Lower lobe of right lung (tissue), 2 donors: Measurements from ENCODE around the gene PLPPR1. TPM values are rescaled to one million over a fixed set of nuclear protein-coding genes. Genes with fewer than 3 reads are reported as not detected.
"Not testable (repeated sequence)": the region's sequence is repeated elsewhere in the genome, so short reads cannot be mapped to it uniquely, and the experiment has no call there.

Experiments used
- ATAC-seq, 2 donors: fragments of 200-7000 bp; cut with Tn5 transposase; one replicate each; pipeline ENCODE4 v1.9.1; 2020 to 2022; ENCODE audit warnings: mild to moderate bottlenecking in 2 of 2, moderate library complexity in 2 of 2
- DNase-seq: peaks from one replicate; pipeline ENCODE4 v3.0.0-alpha.2; 2020
- H3K27ac ChIP-seq: fragments of 200-600 bp; one replicate; pipeline ENCODE4 v1.8.0; 2022
- H3K27me3 ChIP-seq: fragments of 200-600 bp; one replicate; pipeline ENCODE4 v1.8.0; 2022; ENCODE audit warnings: low read depth
- H3K36me3 ChIP-seq: fragments of 200-600 bp; one replicate; pipeline ENCODE4 v1.8.0; 2022; ENCODE audit warnings: mild to moderate bottlenecking
- H3K4me1 ChIP-seq: fragments of 200-600 bp; one replicate; pipeline ENCODE4 v1.8.0; 2022
- H3K4me3 ChIP-seq: fragments of 200-600 bp; one replicate; pipeline ENCODE4 v1.8.0; 2022; ENCODE audit warnings: mild to moderate bottlenecking
- H3K9me3 ChIP-seq: fragments of 200-600 bp; one replicate; pipeline ENCODE4 v1.8.0; 2022
- CTCF ChIP-seq: fragments of 200-600 bp; IDR thresholded peaks from one replicate; pipeline ENCODE4 v1.8.0; 2022; ENCODE audit warnings: antibody characterized with exemption, mild to moderate bottlenecking
- intact Hi-C: fragments of 100-400 bp; cut with DNase I; formaldehyde crosslinking; loops from one replicate; pipeline ENCODE4 v1.11.0; 2022
- total RNA-seq: library from RNA; stranded (reverse); fragmentation: NEBNext Ultra II Directional; extraction: Animal tissue kit (Norgen Biotek cat#: 25700); gene quantifications from one replicate; pipeline ENCODE4 v1.2.1, GENCODE V29; 2021
- donor health status: DM: no; HTN: yes; CAD: no; lungs with severe emphysema.

Gene PLPPR1
- total RNA-seq, 1 donor from 2014 or later = 5.4 TPM

- ATAC-seq = no peak
- no peak for DNase-seq
- Histone ChIP-seq H3K4me3 (no peak overlapping the region), H3K36me3 (no peaks in the 10 kb centered on the region), H3K27ac (no peak overlapping the region), H3K9me3 (no peaks in the 10 kb centered on the region), H3K4me1 (no peaks in the 10 kb centered on the region), H3K27me3 (peaks cover 17% of the 10 kb centered on the region)
- TF ChIP-seq CTCF = no peak
- intact Hi-C loops = no loop called here
Observed at GRCh38 chr9:101034222-101034621, 5.7 kb downstream of the PLPPR1 start.

GRCh38 chr9:101035098-101035497, 6.6 kb downstream of the PLPPR1 start:
- Histone ChIP-seq H3K27ac (no peak overlapping the region), H3K36me3 (no peaks in the 10 kb centered on the region), H3K9me3 (no peaks in the 10 kb centered on the region), H3K4me3 (no peak overlapping the region), H3K4me1 (no peaks in the 10 kb centered on the region), H3K27me3 (peaks cover 8% of the 10 kb centered on the region)
- DNase-seq = no peak
- TF ChIP-seq CTCF = no peak
- no peak for ATAC-seq
- intact Hi-C loops = no loop called here

- ATAC-seq (no peak), DNase-seq (no peak)
- Histone ChIP-seq H3K27ac (no peak overlapping the region), H3K9me3 (no peaks in the 10 kb centered on the region), H3K36me3 (no peaks in the 10 kb centered on the region), H3K27me3 (no peaks in the 10 kb centered on the region), H3K4me3 (no peak overlapping the region), H3K4me1 (no peaks in the 10 kb centered on the region)
- intact Hi-C loops = no loop called here
- TF ChIP-seq CTCF = no peak
Observed at GRCh38 chr9:101037430-101037829, 8.9 kb downstream of the PLPPR1 start.

- no peaks in the 10 kb centered on the region for H3K9me3 ChIP-seq
- no peaks in the 10 kb centered on the region for H3K36me3 ChIP-seq
- no peak overlapping the region for H3K4me3 ChIP-seq
- no peaks in the 10 kb centered on the region for H3K27me3 ChIP-seq
- no peaks in the 10 kb centered on the region for H3K4me1 ChIP-seq
- intact Hi-C loops = no loop called here
- no peak for DNase-seq
- H3K27ac ChIP-seq = no peak overlapping the region
- no peak for ATAC-seq
- TF ChIP-seq CTCF = no peak
Observed at GRCh38 chr9:101038488-101038887, 10.0 kb downstream of the PLPPR1 start.

- not testable (repeated sequence) for H3K27me3 ChIP-seq, H3K9me3 ChIP-seq
Observed at GRCh38 chr9:101039581-101039980, 11.1 kb downstream of the PLPPR1 start.

GRCh38 chr9:101047848-101048397, 19.4 kb downstream of the PLPPR1 start:
- intact Hi-C loops = no loop called here
- Histone ChIP-seq H3K27ac (no peak overlapping the region), H3K9me3 (no peaks in the 10 kb centered on the region), H3K4me3 (no peak overlapping the region), H3K36me3 (no peaks in the 10 kb centered on the region), H3K27me3 (no peaks in the 10 kb centered on the region), H3K4me1 (no peaks in the 10 kb centered on the region)
- no peak for ATAC-seq
- no peak for TF ChIP-seq CTCF
- no peak for DNase-seq

More at GRCh38 chr9:101039581-101039980, 11.1 kb downstream of the PLPPR1 start:
- H3K36me3 ChIP-seq, DNase-seq, H3K4me3 ChIP-seq, H3K4me1 ChIP-seq, H3K27ac ChIP-seq, ATAC-seq, intact Hi-C loops: not testable (repeated sequence)
